Esophagus muscularis mucosa (tissue), 4 donors: ENCODE measurements around the gene CHIT1. TPM values are rescaled to one million over a fixed set of nuclear protein-coding genes. Genes with fewer than 3 reads are reported as not detected.

ENCODE experiments used
- DNase-seq: peaks from one replicate; pipeline ENCODE4 v3.0.0-alpha.2; 2017; ENCODE audit errors: extremely low spot score
- H3K27ac ChIP-seq, 4 donors: fragments of 200-600 bp; sonication (generic); replicated peaks in 1 of 4; 1 replicate in 3 of 4; 2 replicates in 1 of 4; pipeline ENCODE4 v1.5.1; 2016 to 2019; ENCODE audit warnings: mild to moderate bottlenecking in 1 of 4
- H3K27me3 ChIP-seq, 4 donors: fragments of 200-600 bp; sonication (generic); one replicate each; pipeline versions ENCODE4 v1.5.1 to v1.6.0; 2016 to 2019
- H3K36me3 ChIP-seq, 4 donors: fragments of 200-600 bp; sonication (generic); one replicate each; pipeline ENCODE4 v1.5.1; 2016 to 2019
- H3K4me1 ChIP-seq, 4 donors: fragments of 200-600 bp; sonication (generic); one replicate each; pipeline ENCODE4 v1.5.1; 2016 to 2019
- H3K4me3 ChIP-seq, 4 donors: fragments of 200-600 bp; sonication (generic); 1 replicate in 2 of 4; 2 replicates in 2 of 4; pipeline ENCODE4 v1.5.1; 2016 to 2019; ENCODE audit warnings: mild to moderate bottlenecking in 4 of 4, moderate library complexity in 1 of 4
- H3K9me3 ChIP-seq, 4 donors: fragments of 200-600 bp; sonication (generic); 1 replicate in 3 of 4; 2 replicates in 1 of 4; pipeline ENCODE4 v1.5.1; 2016 to 2019
- EP300 ChIP-seq: sonication (generic); formaldehyde crosslinking; IDR thresholded peaks from one replicate; pipeline ENCODE4 v1.6.1; 2017; ENCODE audit warnings: antibody characterized with exemption
- POLR2A ChIP-seq: fragments of 450-650 bp; IDR thresholded peaks from one replicate; pipeline ENCODE4 v1.6.1; 2017; ENCODE audit warnings: antibody characterized with exemption, moderate library complexity, mild to moderate bottlenecking, low read depth
- POLR2AphosphoS5 ChIP-seq, 2 donors: sonication (generic); formaldehyde crosslinking; IDR thresholded peaks; one replicate each; pipeline ENCODE4 v1.6.1; 2017; ENCODE audit warnings: antibody characterized with exemption in 2 of 2
- whole genome bisulfite sequencing: methylation state at CpG from one replicate; pipeline ENCODE4 v1.1.5; 2018; 5-methylcytosine and 5-hydroxymethylcytosine counted together
- intact Hi-C: fragments of 100-400 bp; cut with DNase I; formaldehyde crosslinking; loops from one replicate; pipeline ENCODE4 v1.15.1; 2023
- total RNA-seq, 4 donors: library from RNA; depleted of rRNA; stranded (reverse); fragments of >200 nt; gene quantifications; one replicate each; pipeline versions ENCODE4 v1.1.0 to v1.2.1, GENCODE V29; 2016
- TF ChIP-seq, protein P1 (sequence below), 3 experiments: fragments of 200-600 bp in 2 of 3; fragments of 450-650 bp in 1 of 3; sonication (generic) in 2 of 3; IDR thresholded peaks; one replicate each; pipeline ENCODE4 v1.5.1; 2017 to 2019; ENCODE audit warnings: antibody characterized with exemption in 3 of 3, mild to moderate bottlenecking in 2 of 3, moderate library complexity in 1 of 3

Gene CHIT1
- total RNA-seq, 4 donors from 2014 or later = 0.11 to 0.26 (median 0.17) TPM; not detected in 1

GRCh38 chr1:203273206-203273868 is 43.9 kb upstream of the CHIT1 start:
- Histone ChIP-seq H3K36me3 (no peaks in the 10 kb centered on the region), H3K27me3 (no peaks in the 10 kb centered on the region), H3K9me3 (no peaks in the 10 kb centered on the region), H3K4me1 (peaks cover 60 to 83% (median 70%) of the 10 kb centered on the region in 4 donors), H3K27ac (peak overlapping the region; percentile 93 to 98 (median 95)), H3K4me3 (peak overlapping the region; percentile 30 to 53 (median 38))
- intact Hi-C loops = loop anchor here (2.0 to 5.0 kb wide), 3 partner anchors 34 to 214 kb away; partner anchors contain the start of gene BTG2
- WGBS = 12% methylated on average over 23 of the region's 32 CpGs
- peak; percentile 96 for DNase-seq
- TF ChIP-seq POLR2AphosphoS5 (IDR thresholded peaks at IDR 0.05) = peak in 1 of 2 donors; percentile 86
- TF ChIP-seq, protein P1, sequence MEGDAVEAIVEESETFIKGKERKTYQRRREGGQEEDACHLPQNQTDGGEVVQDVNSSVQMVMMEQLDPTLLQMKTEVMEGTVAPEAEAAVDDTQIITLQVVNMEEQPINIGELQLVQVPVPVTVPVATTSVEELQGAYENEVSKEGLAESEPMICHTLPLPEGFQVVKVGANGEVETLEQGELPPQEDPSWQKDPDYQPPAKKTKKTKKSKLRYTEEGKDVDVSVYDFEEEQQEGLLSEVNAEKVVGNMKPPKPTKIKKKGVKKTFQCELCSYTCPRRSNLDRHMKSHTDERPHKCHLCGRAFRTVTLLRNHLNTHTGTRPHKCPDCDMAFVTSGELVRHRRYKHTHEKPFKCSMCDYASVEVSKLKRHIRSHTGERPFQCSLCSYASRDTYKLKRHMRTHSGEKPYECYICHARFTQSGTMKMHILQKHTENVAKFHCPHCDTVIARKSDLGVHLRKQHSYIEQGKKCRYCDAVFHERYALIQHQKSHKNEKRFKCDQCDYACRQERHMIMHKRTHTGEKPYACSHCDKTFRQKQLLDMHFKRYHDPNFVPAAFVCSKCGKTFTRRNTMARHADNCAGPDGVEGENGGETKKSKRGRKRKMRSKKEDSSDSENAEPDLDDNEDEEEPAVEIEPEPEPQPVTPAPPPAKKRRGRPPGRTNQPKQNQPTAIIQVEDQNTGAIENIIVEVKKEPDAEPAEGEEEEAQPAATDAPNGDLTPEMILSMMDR (IDR thresholded peaks at IDR 0.05) = peak; percentile 86 to 99 (median 99)
- no peak for TF ChIP-seq EP300

GRCh38 chr1:203272633-203273205 is 43.2 kb upstream of the CHIT1 start:
- Histone ChIP-seq H3K36me3 (no peaks in the 10 kb centered on the region), H3K27me3 (no peaks in the 10 kb centered on the region), H3K4me3 (peak overlapping the region; percentile 30 to 53 (median 38)), H3K27ac (peak overlapping the region; percentile 93 to 98 (median 95)), H3K4me1 (peaks cover 53 to 79% (median 67%) of the 10 kb centered on the region in 4 donors), H3K9me3 (no peaks in the 10 kb centered on the region)
- intact Hi-C loops = loop anchor here (2.0 to 5.0 kb wide), 3 partner anchors 35 to 215 kb away; partner anchors contain the start of gene BTG2
- no peak for TF ChIP-seq POLR2A
- DNase-seq = peak; percentile 57
- 8% methylated on average over 8 of the region's 17 CpGs for WGBS

DNA sequence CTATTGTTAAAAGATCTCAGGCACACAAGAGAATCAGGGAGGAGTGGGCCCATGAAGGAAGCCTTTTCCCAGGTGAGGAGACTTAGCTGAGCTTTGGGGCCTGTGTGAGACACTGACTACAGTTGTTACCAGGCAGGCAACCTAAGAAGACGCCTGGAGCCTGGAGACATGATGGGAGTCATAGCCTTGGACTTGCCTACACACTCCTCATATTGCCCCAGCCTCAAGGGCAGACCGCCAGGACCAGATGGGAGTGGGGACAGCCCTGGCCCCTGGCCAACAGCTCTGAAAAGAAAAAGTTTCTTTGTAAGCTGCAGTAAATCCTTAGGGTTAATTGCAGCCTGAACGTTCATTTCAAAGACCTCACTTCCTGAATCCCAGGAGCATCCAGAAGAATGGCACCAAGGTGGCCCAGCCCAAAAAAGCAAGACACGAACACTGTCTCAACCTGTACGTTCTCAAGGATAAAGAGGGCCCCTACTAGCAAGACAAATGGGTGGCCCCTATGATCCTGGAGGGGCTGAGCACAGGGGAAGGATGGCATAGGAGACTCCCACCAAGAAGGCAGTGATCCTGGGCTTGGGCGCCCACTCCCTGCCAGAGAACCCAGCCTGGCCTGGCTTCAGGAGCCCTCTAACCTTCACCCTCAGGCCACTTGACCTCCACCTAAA is 42.6 kb upstream of the CHIT1 start:
- H3K4me1 ChIP-seq = peaks cover 50 to 76% (median 63%) of the 10 kb centered on the region in 4 donors
- no peaks in the 10 kb centered on the region for H3K27me3 ChIP-seq
- no peaks in the 10 kb centered on the region for H3K9me3 ChIP-seq
- intact Hi-C loops = loop anchor here (2.0 to 5.0 kb wide), 3 partner anchors 35 to 215 kb away; partner anchors contain the start of gene BTG2
- 82% methylated on average over 5 of the region's 6 CpGs for WGBS
- DNase-seq = peak; percentile 53
- H3K36me3 ChIP-seq = no peaks in the 10 kb centered on the region
- H3K4me3 ChIP-seq = no peak overlapping the region
- H3K27ac ChIP-seq = peak overlapping the region in 1 of 4 donors; percentile 98
- TF ChIP-seq EP300 = no peak
- no peak for TF ChIP-seq POLR2A
- TF ChIP-seq POLR2AphosphoS5 (IDR thresholded peaks at IDR 0.05) = no peak
- TF ChIP-seq, protein P1 (IDR thresholded peaks at IDR 0.05) = no peak

DNA sequence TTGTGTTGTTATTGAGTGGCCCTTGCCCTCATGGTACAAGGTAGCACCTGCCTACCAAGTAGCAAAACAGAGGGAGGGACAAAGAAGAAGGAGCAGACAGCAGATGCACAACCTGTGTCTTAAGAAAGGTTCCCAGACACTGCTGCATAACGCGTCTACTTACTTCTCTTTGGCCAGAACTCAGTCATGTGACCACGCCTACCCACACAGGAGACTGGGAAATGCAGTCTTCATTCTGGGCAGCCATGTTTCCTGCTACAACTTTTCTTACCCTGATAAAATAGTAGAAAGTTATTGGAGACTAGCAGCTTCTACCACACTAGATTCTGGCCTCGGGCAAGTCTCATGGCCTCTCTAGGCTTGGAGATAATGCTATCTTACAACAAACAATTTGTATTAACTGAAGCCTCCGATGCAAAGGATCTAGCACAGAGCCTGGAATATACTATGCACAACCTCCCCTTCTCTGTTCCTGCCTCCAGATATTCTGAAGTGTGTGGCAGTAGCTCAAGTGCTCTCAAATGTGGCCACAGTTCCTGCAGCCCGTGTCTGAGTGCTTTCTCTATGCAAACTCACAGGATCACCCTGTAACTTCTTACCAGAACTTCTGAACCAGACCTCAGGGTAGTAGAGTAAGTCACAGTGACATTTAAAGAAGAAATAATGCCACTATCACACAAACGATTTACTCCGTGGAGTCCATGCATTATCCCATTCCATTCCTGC is 41.7 kb upstream of the CHIT1 start:
- Histone ChIP-seq H3K36me3 (no peaks in the 10 kb centered on the region), H3K4me1 (peaks cover 40 to 67% (median 54%) of the 10 kb centered on the region in 4 donors), H3K27ac (peak overlapping the region in 1 of 4 donors; percentile 29), H3K9me3 (no peaks in the 10 kb centered on the region), H3K4me3 (no peak overlapping the region), H3K27me3 (no peaks in the 10 kb centered on the region)
- intact Hi-C loops = loop anchor here (5.0 kb wide), 2 partner anchors 36 to 216 kb away; partner anchors contain the start of gene BTG2
- DNase-seq = peak; percentile 94
- TF ChIP-seq EP300 (no peak), POLR2AphosphoS5 (IDR thresholded peaks at IDR 0.05) (peak in 1 of 2 donors; percentile 71)
- TF ChIP-seq, protein P1 (IDR thresholded peaks at IDR 0.05) = peak in 1 of 3 experiments; percentile 17
- 35% methylated on average over 8 of the region's 8 CpGs for WGBS
